Thoracic aorta (tissue), 2 donors: ENCODE data around the gene FBXL12. TPM values are rescaled to one million over a fixed set of nuclear protein-coding genes. Genes with fewer than 3 reads are reported as not detected.
"Not testable (repeated sequence)": the region's sequence is repeated elsewhere in the genome, so short reads cannot be mapped to it uniquely, and the experiment has no call there.

Source experiments
- ATAC-seq: fragments of 150-250 bp; one replicate; pipeline ENCODE4 v1.8.0; 2017; ENCODE audit warnings: low read depth; ENCODE audit not compliant: insufficient number of reproducible peaks, low FRiP score
- DNase-seq: peaks from one replicate; pipeline ENCODE4 v3.0.0-alpha.2; 2020; ENCODE audit warnings: low spot score
- H3K27ac ChIP-seq, 2 donors: fragments of 200-600 bp; sonication (generic); 1 replicate in 1 of 2; 2 replicates in 1 of 2; pipeline ENCODE4 v1.5.1; 2016; ENCODE audit warnings: mild to moderate bottlenecking in 2 of 2, moderate library complexity in 2 of 2
- H3K27me3 ChIP-seq: fragments of 200-600 bp; sonication (generic); replicated peaks from 2 replicates; pipeline ENCODE4 v1.6.0; 2016; ENCODE audit warnings: mild to moderate bottlenecking; ENCODE audit not compliant: insufficient read depth
- H3K36me3 ChIP-seq: fragments of 200-600 bp; sonication (generic); one replicate; pipeline ENCODE4 v1.5.1; 2016
- H3K4me1 ChIP-seq, 2 donors: fragments of 200-600 bp; sonication (generic); 1 replicate in 1 of 2; 2 replicates in 1 of 2; pipeline versions ENCODE4 v1.5.1 to v1.6.0; 2016; ENCODE audit warnings: low read depth in 2 of 2, mild to moderate bottlenecking in 1 of 2; ENCODE audit not compliant: control insufficient read depth in 1 of 2
- H3K4me3 ChIP-seq: fragments of 200-600 bp; sonication (generic); 2 replicates; pipeline ENCODE4 v1.5.1; 2016; ENCODE audit warnings: mild to moderate bottlenecking
- H3K9me3 ChIP-seq: fragments of 200-600 bp; sonication (generic); 2 replicates; pipeline ENCODE4 v1.5.1; 2016
- total RNA-seq, 2 donors: library from RNA; depleted of rRNA; stranded (reverse); fragments of >200 nt; gene quantifications; one replicate each; pipeline versions ENCODE4 v1.1.0 to v1.2.3, GENCODE V29; 2016
- TF ChIP-seq, protein P1 (sequence below): fragments of 200-600 bp; sonication (generic); IDR thresholded peaks from one replicate; pipeline ENCODE4 v1.5.1; 2019; ENCODE audit warnings: antibody characterized with exemption

The FBXL12 gene
- total RNA-seq, 2 donors from 2014 or later, result 28.9 to 64.8 TPM

DNA sequence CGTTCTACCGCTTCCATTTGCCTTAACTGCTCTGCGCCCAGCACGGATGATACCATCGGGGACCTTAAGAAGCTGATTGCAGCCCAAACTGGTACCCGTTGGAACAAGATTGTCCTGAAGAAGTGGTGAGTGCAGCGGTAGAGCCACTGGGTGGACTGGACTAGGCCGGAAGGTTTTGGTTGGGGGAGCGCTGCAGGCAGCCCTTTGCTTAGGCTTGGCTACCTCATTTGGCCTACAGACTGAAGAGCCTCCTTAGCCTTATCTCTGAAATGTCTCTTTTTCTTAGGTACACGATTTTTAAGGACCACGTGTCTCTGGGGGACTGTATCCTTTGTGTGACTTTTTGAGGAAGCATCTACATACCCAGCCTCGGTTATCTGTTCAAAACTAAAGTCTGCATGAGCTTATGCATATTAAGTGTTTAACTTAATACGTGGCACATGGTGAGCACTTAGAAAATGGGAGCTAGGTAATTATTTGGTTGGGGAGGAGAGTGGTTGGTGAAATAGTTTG is 9.7 kb upstream of the FBXL12 start:
- peaks cover 13 to 24% of the 10 kb centered on the region in 2 donors for H3K4me1 ChIP-seq
- no peak for ATAC-seq
- H3K36me3 ChIP-seq, result peaks cover 6% of the 10 kb centered on the region
- peak overlapping the region; percentile 95 for H3K4me3 ChIP-seq
- DNase-seq, result no peak
- H3K27me3 ChIP-seq, result no peaks in the 10 kb centered on the region
- no peak overlapping the region for H3K27ac ChIP-seq
- H3K9me3 ChIP-seq, result no peaks in the 10 kb centered on the region
- TF ChIP-seq, protein P1, sequence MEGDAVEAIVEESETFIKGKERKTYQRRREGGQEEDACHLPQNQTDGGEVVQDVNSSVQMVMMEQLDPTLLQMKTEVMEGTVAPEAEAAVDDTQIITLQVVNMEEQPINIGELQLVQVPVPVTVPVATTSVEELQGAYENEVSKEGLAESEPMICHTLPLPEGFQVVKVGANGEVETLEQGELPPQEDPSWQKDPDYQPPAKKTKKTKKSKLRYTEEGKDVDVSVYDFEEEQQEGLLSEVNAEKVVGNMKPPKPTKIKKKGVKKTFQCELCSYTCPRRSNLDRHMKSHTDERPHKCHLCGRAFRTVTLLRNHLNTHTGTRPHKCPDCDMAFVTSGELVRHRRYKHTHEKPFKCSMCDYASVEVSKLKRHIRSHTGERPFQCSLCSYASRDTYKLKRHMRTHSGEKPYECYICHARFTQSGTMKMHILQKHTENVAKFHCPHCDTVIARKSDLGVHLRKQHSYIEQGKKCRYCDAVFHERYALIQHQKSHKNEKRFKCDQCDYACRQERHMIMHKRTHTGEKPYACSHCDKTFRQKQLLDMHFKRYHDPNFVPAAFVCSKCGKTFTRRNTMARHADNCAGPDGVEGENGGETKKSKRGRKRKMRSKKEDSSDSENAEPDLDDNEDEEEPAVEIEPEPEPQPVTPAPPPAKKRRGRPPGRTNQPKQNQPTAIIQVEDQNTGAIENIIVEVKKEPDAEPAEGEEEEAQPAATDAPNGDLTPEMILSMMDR, result no peak

DNA sequence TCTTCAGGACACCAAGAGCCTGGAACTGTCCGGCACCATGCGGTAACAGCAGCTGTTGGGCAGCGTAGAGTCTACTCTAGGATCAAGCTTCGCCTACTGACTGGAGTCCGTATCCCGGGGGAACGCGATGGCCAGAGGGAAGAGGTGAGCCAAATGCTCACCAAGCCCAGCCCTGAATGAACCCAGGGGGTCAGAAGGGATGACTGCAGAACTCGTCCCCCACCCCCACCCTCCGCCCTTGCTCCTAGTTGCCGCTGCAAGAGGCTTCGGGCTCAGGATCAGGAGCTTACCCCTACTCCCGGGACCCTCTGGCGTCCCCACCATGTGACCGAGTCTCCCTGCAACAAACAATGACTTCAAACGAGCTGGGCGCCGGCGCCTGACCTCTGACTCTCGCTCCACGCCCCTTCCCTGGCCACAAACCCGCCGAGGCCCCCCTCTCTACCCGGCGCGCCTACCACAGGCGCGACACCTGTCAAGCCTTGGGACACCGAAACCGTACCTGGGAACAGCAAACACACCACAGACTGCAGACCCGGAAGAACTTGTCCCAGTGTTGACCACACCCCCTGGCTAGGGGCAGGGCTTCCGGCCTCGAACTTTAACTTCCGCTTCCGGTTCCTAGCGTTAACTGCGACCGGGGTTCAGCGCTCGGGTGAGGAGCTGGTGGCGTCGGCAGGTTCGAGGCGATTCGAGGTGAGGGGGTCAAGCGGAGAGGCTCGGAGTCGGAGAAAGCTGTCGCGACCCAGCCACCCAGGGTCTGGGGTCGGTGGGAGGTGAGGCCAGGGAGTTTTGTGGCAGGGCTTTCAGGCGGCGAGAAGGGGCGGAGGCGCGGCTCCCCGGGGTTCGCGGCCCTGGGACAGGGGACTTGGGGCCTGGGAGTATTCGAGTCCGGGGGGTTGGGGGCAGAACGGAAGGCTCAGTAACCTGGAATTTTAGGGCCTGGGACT is 8.7 kb upstream of the FBXL12 start, which contains the start of gene UBL5:
TSS of gene UBL5 (plus strand) at position 630 of the 950 bp plus-strand sequence. CDS start 420 bp downstream, outside the sequence.
- Histone ChIP-seq H3K4me3 (peak within 1 kb of the TSS; percentile 95), H3K27me3 (no peaks in the 10 kb centered on the region), H3K36me3 (peaks cover 6% of the 10 kb centered on the region), H3K4me1 (peaks cover 13 to 24% of the 10 kb centered on the region in 2 donors), H3K9me3 (no peaks in the 10 kb centered on the region), H3K27ac (peak within 1 kb of the TSS; percentile 68 to 77)
- TF ChIP-seq, protein P1, result no peak
- DNase-seq (peak; percentile 66), ATAC-seq (peak; percentile 96)

DNA sequence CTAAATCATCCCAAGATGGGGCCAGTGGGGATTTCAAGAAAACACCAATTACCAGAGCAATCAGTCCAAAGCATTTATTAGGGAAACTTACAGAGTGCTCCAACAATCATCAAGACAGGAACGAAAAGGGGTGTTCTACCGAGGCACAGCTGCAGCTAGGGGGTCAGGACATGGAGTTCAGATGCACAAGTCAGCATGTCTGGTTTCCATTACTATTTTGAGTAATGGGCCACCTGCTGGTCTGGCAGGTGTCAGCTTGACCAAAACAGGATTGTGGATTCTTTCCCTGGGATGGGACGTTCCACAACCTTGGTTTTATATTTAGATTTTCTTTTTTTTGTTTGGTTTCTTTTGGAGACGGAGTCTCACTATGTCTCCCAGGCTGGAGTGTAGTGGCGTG is 4.9 kb upstream of the FBXL12 start:
- H3K4me3 ChIP-seq, result no peak overlapping the region
- DNase-seq, result no peak
- H3K27me3 ChIP-seq, result no peaks in the 10 kb centered on the region
- TF ChIP-seq, protein P1, result no peak
- no peaks in the 10 kb centered on the region for H3K9me3 ChIP-seq
- H3K36me3 ChIP-seq, result no peaks in the 10 kb centered on the region
- peaks cover 12 to 27% of the 10 kb centered on the region in 2 donors for H3K4me1 ChIP-seq
- H3K27ac ChIP-seq, result no peak overlapping the region
- no peak for ATAC-seq

DNA sequence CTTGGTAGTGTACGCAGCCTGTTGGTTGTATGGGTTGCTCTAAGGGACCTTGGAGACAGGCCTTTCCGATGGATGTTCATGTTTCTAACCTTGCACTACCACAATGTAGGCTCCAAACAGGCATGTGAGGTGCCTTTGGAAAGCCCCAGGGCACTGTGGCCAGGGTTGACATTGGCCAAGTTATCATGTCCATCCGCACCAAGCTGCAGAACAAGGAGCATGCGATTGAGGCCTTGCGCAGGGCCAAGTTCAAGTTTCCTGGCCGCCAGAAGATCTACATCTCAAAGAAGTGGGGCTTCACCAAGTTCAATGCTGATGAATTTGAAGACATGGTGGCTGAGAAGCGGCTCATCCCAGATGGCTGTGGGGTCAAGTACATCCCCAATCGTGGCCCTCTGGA is 1.2 kb upstream of the FBXL12 start:
- H3K27me3 ChIP-seq, H3K36me3 ChIP-seq, DNase-seq, H3K9me3 ChIP-seq, ATAC-seq: not testable (repeated sequence)
- Histone ChIP-seq H3K4me3 (peak overlapping the region; percentile 68), H3K27ac (peak overlapping the region; percentile 61 to 77), H3K4me1 (peaks cover 4 to 25% of the 10 kb centered on the region in 2 donors)

DNA sequence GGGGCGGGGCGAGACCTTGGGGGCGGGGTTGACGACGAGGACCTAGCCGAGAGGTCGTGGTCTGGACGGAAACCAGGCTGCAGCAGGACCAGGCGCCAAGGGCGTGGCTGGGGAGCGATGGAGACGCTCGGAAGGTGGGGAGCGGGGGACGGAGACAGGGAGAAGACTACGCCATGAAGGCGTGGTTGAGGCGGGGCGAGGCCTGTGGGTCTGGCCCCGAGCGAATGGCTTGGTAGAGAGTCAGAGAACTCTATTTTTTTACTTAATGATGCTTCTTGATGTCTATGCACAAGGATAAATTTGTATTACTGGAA is 674 bp upstream of the FBXL12 start:
- H3K4me1 ChIP-seq, result peaks cover 4 to 25% of the 10 kb centered on the region in 2 donors
- no peaks in the 10 kb centered on the region for H3K27me3 ChIP-seq
- peaks cover 2% of the 10 kb centered on the region for H3K36me3 ChIP-seq
- TF ChIP-seq, protein P1, result no peak
- H3K9me3 ChIP-seq, result no peaks in the 10 kb centered on the region
- H3K27ac ChIP-seq, result peak overlapping the region; percentile 61 to 77
- DNase-seq (no peak), ATAC-seq (no peak)
- H3K4me3 ChIP-seq, result peak overlapping the region; percentile 68
